Measurements from ENCODE around the gene SPTBN1. TPM values are rescaled to one million over a fixed set of nuclear protein-coding genes. Genes with fewer than 3 reads are reported as not detected.

SPTBN1 gene
- total and polyA plus RNA-seq, 2 donors (not counting 3 experiments of a cell fraction or from before 2014, with no cell fraction given) = 63.3 to 320 TPM

DNA sequence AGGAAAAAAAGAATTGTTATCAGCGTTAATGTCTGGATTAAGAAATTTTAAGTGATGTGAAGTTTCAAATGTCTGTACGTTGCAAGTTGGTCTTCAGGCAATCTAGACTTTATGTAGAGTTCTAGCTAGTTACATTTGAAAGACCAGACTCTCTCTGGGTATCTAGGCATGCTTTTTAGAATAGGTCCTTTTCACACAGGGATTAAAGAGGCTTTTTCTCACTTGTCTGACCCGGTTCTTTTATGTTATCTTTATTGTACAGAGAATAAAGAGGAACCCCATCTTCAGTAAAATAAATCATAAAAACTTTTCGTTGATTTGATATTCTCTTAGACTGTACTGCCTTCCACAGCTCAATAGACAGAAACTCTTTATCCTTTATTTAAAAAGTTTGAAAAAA, 258.9 kb downstream of the SPTBN1 start:
- Histone ChIP-seq H3K79me2 (ENCODE audit: control insufficient read depth, insufficient read depth, low read length) (no peaks in the 10 kb centered on the region), H3K27me3 (ENCODE audit: control insufficient read depth in 2 of 2, insufficient read depth in 2 of 2, low read length in 2 of 2) (peaks cover 8 to 13% of the 10 kb centered on the region in 2 experiments), H3K4me2 (ENCODE audit: insufficient read depth, low read length) (no peak overlapping the region), H3K9ac (replicated peaks; ENCODE audit: extremely low read depth, insufficient read depth, low read length) (no peak overlapping the region), H3K9me3 (replicated peaks; ENCODE audit: control insufficient read depth, insufficient read depth, low read length) (no peaks in the 10 kb centered on the region), H3K27ac (ENCODE audit: insufficient read depth, low read depth, low read length) (no peak overlapping the region), H3K36me3 (ENCODE audit: control insufficient read depth in 2 of 2, extremely low read depth in 1 of 2, insufficient read depth in 2 of 2, low read length in 2 of 2) (no peaks in the 10 kb centered on the region), H4K20me1 (replicated peaks; ENCODE audit: control insufficient read depth, extremely low read depth, insufficient read depth, low read length) (no peaks in the 10 kb centered on the region), H3K9me1 (replicated peaks; ENCODE audit: control insufficient read depth, extremely low read depth, insufficient read depth, low read length) (no peaks in the 10 kb centered on the region), H3K4me1 (ENCODE audit: control insufficient read depth, extremely low read depth, insufficient read depth, low read length) (no peaks in the 10 kb centered on the region), H3K4me3 (replicated peaks in 1 of 3; ENCODE audit: insufficient read depth in 1 of 3, low read depth in 1 of 3, low read length in 3 of 3) (no peak overlapping the region), H2AFZ (ENCODE audit: low read depth, low read length) (no peak overlapping the region)
- BruUV-seq (replicated peaks) = no TSS peak
- intact Hi-C loops (cut with micrococcal nuclease) = no loop called here
- no peak for DNase-seq (ENCODE audit: low read depth, low spot score)
- no peak for TF ChIP-seq POLR2AphosphoS5 (IDR thresholded peaks at IDR 0.05; ENCODE audit: insufficient read depth, low read depth, low read length)
- TF ChIP-seq JUN (IDR thresholded peaks at IDR 0.05; ENCODE audit: borderline replicate concordance, insufficient read depth, insufficient read length, low read depth) = no peak
- TF ChIP-seq EZH2 (IDR thresholded peaks at IDR 0.05; ENCODE audit: borderline replicate concordance, low read depth, low read length, severe bottlenecking) = no peak
- no peak for TF ChIP-seq GATA2 (IDR thresholded peaks at IDR 0.05; ENCODE audit: insufficient read depth, insufficient read length, low read depth, low read length)
- no peak for TF ChIP-seq MYC (IDR thresholded peaks at IDR 0.05; ENCODE audit: low read depth, low read length)
- no peak for TF ChIP-seq CTCF (IDR thresholded peaks at IDR 0.05; ENCODE audit: extremely low read depth in 1 of 2, insufficient read depth in 1 of 2, low read depth in 1 of 2, low read length in 2 of 2)
- no peak for TF ChIP-seq FOS (IDR thresholded peaks at IDR 0.05; ENCODE audit: borderline replicate concordance, insufficient read depth, low read length)
- no peak for TF ChIP-seq MAX (IDR thresholded peaks at IDR 0.05; ENCODE audit: insufficient read depth, insufficient read length)
- no peak for TF ChIP-seq POLR2A (IDR thresholded peaks at IDR 0.05; ENCODE audit: low read depth, low read length)
- dilution Hi-C loops (cut with MboI; ENCODE audit: extremely low pct_ligation_motif_present, low sequenced_read_pairs) = no loop called here
- CTCF ChIA-PET = interaction anchor here (0.9 to 1.4 kb wide), 5 partner anchors 11 to 608 kb away, joined by 3 to 7 read pairs (median 4); no protein-coding TSS in a partner anchor
- FAIRE-seq = no peak
- POLR2A ChIA-PET = interaction anchor here (1.1 kb wide), 1 partner anchor 599 kb away, joined by 3 read pairs; no protein-coding TSS in a partner anchor
